Stimulated activated CD4-positive, alpha-beta T cell treated with anti-CD3 and anti-CD28 coated beads, TNF-alpha, amount 100 ng/mL, for 24 hours (primary cell): Measurements from ENCODE around the gene GRIFIN.
"Not testable (repeated sequence)": the region's sequence is repeated elsewhere in the genome, so short reads cannot be mapped to it uniquely, and the experiment has no call there.

Experiments
- DNase-seq, 3 experiments: peaks; one replicate each; pipeline ENCODE4 v3.0.0-alpha.2; 2020; ENCODE audit warnings: low read depth in 3 of 3

GRIFIN gene

GRCh38 chr7:2459674-2460073, 16.5 kb downstream of the GRIFIN start:
- DNase-seq, result no peak

DNA sequence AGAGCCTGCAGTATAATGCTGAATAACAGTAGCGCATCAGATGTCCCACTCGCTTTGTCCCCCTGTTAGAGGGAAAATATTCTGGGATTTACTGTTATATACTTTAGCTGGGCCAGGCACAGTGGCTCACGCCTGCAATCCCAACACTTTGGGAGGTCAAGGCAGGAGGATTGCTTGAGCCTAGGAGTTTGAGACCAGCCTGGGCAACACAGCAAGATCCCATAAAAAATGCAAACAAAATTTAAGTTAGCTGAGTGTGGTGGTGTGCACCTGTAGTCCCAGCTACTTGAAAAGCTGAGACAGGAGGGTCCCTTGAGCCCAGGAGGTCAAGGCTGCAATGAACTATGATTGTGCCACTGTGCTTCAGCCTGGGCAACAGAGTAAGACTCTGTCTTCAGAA, 22.3 kb downstream of the GRIFIN start:
- not testable (repeated sequence) for DNase-seq

- no peak for DNase-seq
Observed at GRCh38 chr7:2452643-2453270, 23.4 kb downstream of the GRIFIN start.

- DNase-seq, result no peak
Observed at GRCh38 chr7:2452074-2452507, 24.1 kb downstream of the GRIFIN start.

GRCh38 chr7:2451171-2452073, 24.8 kb downstream of the GRIFIN start:
- DNase-seq, result peak; percentile 62 to 83 (median 65)

DNA sequence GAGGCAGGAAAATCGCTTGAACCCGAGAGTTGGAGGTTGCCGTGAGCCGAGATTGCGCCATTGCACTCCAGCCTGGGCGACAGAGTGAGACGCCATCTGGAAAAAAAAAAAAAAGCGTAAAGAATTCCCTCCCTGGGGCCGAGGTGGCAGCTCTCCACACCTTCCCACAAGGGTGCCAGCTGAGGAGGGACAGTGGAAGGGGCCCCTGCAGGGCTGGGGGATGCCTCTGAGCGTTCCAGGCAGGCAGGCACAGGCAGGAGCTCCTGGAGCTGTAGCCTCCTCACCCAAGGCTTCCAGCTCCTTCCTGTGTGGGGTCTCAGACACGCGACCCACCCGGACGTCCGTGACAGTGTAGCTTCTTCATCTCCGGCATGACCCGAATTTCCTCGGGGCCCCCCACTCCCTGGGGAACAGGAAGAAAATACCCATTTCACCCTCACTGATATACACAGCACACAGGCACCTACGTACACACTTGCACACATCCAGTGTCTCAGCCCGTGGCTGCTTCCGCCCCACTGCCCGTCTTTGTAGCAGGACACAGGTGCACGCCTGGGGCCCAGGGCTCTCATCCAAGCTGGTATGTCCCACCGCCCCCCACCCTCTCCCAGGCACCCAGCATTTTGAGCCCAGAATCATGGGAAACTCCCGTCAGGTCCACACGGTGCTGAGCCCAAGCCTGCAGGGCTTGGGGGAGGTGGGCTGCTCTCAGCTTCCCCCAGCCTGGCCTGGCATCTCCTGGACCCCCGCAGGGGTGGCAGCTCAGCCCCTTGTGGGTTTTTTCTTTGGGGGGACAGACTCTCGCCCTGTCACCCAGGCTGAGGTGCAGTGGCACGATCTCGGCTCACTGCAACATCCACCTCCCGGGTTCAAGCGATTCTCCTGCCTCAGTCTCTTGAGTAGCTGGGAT, 25.7 kb downstream of the GRIFIN start:
- no peak for DNase-seq

- DNase-seq, result no peak
Observed at GRCh38 chr7:2446676-2447075, 29.5 kb downstream of the GRIFIN start.

DNA sequence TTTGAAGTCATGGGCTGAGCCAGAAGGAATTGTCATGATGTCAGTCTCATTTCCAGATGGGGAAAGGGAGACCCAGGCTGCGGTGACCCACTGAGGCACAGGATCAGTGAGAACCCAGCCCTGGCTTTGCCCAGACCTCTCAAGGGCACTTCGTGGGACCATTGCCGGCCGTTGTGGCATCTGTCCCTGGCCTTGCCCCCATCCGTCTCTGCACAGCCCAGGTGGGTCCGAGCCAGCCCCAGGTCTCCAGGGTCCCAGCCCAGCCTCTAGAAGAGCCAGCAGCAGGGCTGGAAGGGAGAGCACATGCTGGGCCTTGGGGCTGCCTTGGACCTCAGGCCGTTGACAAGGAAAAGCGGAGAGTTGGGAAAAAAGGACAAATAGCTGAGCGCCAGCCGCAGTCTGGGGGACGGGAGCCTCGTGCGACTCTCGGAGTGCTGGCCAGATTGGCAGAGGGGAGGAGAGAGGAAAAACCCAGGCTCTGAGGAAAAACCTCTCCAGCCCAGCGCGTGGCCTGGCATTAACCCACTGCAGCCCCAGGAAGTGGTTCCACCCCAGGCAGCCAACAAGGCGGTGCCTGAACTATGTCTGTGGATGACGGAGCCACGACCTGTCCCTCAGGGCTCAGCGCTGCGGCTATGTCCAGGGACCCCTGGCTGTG, 30.2 kb downstream of the GRIFIN start:
- no peak for DNase-seq

DNA sequence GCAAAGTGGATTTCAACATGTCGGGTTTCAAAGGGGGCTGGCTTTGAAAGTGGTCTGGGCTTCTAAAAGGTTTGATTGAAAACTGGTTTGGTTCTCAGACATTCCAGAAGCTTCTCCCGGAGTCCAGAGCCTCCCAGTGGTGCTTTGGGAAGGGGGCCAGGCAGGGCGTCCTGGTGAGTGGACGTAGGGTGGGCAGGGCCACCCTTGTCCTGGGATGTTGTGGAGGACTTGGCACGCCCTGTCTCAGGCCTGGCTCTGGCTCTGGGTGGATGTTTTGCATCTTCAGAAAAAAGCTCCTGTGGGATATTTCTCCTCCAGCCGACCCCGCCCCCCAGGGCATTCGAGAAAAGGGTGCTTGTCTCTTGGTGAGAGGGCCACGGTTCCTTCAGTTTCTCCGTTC, 31.2 kb downstream of the GRIFIN start:
- DNase-seq, result no peak

- no peak for DNase-seq
Observed at GRCh38 chr7:2444476-2444875, 31.7 kb downstream of the GRIFIN start.

GRCh38 chr7:2443491-2443890, 32.7 kb downstream of the GRIFIN start:
- DNase-seq, result no peak

DNA sequence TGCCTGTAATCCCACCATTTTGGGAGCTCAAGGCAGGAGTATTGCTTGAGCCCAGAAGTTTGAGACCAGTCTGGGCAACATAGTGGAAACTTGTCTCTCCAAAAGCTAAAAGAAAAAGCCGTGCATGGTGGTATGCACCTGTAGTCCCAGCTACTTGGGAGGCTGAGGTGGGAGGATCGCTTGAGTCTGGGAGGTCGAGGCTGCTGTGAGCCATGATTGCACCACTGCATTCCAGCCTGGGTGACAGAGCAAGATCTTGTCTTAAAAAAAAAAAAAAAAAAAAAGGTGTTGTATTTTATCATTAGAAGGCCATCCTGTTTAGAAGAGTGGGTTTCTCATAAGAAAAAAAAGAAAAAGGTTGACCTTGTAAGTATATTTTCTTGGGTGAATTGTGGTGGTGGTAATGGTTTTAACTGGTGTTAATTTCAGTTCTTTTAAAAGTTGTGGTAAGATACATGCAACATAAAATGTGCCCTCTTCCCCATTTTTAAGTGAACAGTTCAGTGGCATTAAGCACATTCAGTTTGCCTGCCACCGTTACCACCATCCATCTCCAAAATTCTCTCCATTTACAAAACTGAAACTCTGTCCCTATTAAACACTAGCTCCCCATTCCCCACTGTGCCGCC, 34.7 kb downstream of the GRIFIN start:
- no peak for DNase-seq

GRCh38 chr7:2440608-2441245, 35.5 kb downstream of the GRIFIN start:
- no peak for DNase-seq

DNA sequence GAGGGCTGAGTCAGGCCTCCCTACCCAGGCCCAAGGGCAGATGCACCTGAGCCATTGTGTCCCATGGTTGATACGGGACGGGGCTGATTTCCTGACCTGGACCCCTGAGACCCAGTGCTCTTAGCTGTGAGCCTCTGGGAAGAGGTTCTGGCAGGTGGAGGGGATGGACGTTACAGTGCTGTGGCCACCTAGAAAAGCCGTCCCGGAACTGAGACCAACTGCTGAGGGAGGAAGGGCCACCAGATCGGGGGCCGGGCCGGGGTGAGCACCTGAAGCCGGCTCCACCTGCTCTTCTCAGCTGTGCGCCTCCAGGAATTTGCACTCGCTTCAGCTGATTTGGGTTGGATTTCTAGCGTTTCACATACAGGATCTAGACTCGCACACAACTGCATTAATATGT, 37.4 kb downstream of the GRIFIN start:
- DNase-seq, result no peak

DNA sequence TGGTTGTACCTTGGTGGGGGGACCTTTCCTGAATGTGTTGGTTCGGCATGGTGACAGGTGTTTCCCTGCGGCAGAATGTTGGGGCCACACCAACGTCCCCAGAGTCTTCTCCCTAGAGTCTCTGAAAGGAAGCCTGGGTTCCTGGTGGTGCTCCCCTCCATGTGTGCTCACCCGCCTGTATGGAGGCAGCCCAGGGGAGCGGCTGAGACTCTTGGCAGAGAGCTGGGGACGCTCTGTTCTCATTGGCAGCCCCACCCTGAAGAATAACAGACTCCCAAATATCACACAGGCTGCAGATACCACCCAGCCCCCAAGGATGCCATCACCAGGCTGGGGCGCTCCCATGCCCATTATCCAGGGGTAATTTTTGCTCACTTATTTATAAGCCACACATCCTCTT, 38.0 kb downstream of the GRIFIN start:
- no peak for DNase-seq

- DNase-seq, result no peak
Observed at GRCh38 chr7:2437537-2438148, 38.6 kb downstream of the GRIFIN start.

DNA sequence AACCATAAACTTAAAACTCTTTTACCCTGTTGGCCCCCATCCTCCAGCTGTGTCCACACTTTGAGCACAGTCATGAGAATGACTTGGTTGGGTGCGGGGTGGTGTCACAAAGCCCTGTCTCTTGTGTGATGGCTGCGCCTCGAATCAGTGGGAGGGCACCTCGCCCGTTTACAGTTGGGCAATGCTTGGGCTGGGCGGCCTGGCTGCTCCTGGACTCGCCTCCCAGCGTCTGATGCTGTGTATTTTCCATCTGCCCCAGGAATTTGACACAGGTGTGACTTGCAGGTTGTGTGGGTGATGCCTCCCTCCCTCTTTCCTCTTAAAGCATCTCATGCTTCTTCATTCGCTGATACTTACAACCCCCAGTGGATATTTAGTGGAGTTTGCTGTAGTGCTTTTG, 39.1 kb downstream of the GRIFIN start:
- no peak for DNase-seq

- no peak for DNase-seq
Observed at GRCh38 chr7:2436341-2437104, 39.7 kb downstream of the GRIFIN start.

- DNase-seq, result no peak
Observed at GRCh38 chr7:2435146-2435545, 41.1 kb downstream of the GRIFIN start.
